GM12878 (cell line): ENCODE data around the gene KIF3A. TPM values are rescaled to one million over a fixed set of nuclear protein-coding genes. Genes with fewer than 3 reads are reported as not detected.

Experiments
- CHD4 ChIP-seq: fragments of 200-600 bp; sonication (generic); IDR thresholded peaks from 2 replicates; pipeline ENCODE4 v1.6.1; 2016; ENCODE audit warnings: mild to moderate bottlenecking
- IRF4 ChIP-seq: IDR thresholded peaks from 2 replicates; pipeline ENCODE4 v1.6.1; 2011; ENCODE audit warnings: low read depth, low read length
- LARP7 ChIP-seq: fragments of 450-650 bp; IDR thresholded peaks from 2 replicates; pipeline ENCODE4 v1.6.1; 2017; ENCODE audit warnings: mild to moderate bottlenecking
- NR2F1 ChIP-seq: fragments of 450-650 bp; conservative IDR thresholded peaks from 2 replicates; pipeline ENCODE4 v1.6.1; 2017; ENCODE audit warnings: mild to moderate bottlenecking
- POLR2A ChIP-seq: IDR thresholded peaks from 2 replicates; pipeline ENCODE4 v1.6.1; 2011; ENCODE audit warnings: low read depth, mild to moderate bottlenecking, low read length
- POLR2AphosphoS2 ChIP-seq: IDR thresholded peaks from 2 replicates; pipeline ENCODE4 v1.6.1; 2011; ENCODE audit warnings: low read depth, mild to moderate bottlenecking, low read length, improper control_type of control experiment, moderate library complexity
- polyA plus RNA-seq, 11 experiments: library from polyadenylated mRNA; depleted of rRNA in 4 of 11; unstranded in 6 of 11; stranded (reverse) in 5 of 11; fragments of >200 nt; fragmentation: Nextera tagmentation in 4 of 11; fragmentation: Illumina TruSeq in 1 of 11; extraction: Ambion mirVana in 4 of 11; extraction: Trizol in 1 of 11; gene quantifications; 1 replicate in 1 of 11; 2 replicates in 10 of 11; pipeline versions ENCODE4 v1.2.1 to v1.2.3, GENCODE V29; 2011 to 2016; ENCODE audit warnings: inconsistent platforms in 2 of 11, missing spikeins in 2 of 11, low read depth in 1 of 11
- total RNA-seq, 4 experiments: library from RNA; depleted of rRNA in 3 of 4; stranded (reverse); fragments of >200 nt in 3 of 4; fragmentation: Illumina TruSeq in 1 of 4; extraction: Trizol in 1 of 4; gene quantifications; 2 replicates each; pipeline versions ENCODE4 v1.2.1 to v1.2.3, GENCODE V29; 2013 to 2021
- TF ChIP-seq, protein P1 (sequence below): IDR thresholded peaks from 2 replicates; pipeline ENCODE4 v1.6.1; 2012; ENCODE audit warnings: low read depth, low read length, improper control_type of control experiment
- TF ChIP-seq, protein P2 (sequence below): fragments of 450-650 bp; IDR thresholded peaks from 2 replicates; pipeline ENCODE4 v1.6.1; 2017; ENCODE audit warnings: mild to moderate bottlenecking
- TF ChIP-seq, protein P3 (sequence below): fragments of 450-650 bp; IDR thresholded peaks from 2 replicates; pipeline ENCODE4 v1.6.1; 2016; ENCODE audit warnings: mild to moderate bottlenecking
- TF ChIP-seq, protein P4 (sequence below): fragments of 450-650 bp; IDR thresholded peaks from 2 replicates; pipeline ENCODE4 v1.6.1; 2018; ENCODE audit warnings: borderline replicate concordance, mild to moderate bottlenecking; ENCODE audit not compliant: partially characterized antibody

Gene KIF3A
- total and polyA plus RNA-seq, 10 of the 15 experiments (the other 5 are each of a cell fraction or from before 2014, with no cell fraction given) = 2.7 to 36.5 (median 10.0) TPM

DNA sequence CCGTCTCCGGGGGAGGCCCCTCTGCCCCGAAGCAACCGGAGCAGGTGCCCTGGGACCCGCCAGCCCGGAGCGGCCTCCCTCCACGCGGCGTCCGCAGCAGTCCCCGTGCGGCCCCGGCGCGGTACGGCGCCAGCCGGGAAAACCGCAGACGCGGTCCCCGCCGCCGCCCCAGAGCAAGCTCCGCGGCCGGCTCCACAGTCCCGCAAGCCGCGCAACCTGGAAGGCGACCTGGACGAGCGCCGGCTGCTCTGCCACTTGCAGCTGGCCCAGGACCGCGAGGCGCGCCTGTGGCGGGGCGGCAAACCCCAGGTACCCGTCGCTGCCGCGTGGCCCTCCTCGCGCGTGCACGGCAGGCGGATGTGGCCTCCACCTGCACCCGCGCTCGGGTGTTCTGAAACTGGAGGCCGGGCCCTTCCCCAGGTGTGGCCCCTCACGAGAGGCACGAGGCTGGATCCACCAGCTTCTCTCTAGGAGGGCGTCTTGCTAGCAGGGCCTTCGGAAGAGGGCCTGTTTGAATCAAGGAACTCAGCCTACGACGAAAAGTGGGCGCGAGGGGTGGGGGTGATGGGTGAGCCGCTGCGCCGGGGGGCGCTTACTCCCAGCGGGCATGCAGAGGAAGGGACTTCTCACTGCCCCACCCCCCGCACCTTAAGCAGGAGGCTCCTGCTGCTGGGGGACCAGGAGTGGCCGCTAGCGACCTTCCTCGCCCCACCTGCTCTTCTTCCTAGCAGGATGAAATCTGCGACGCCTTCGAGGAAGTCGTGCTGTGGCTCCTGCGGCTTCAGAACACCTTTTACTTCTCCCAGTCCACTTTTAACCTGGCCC lies 10.5 kb upstream of the KIF3A start (continued):
- TF ChIP-seq, protein P1, sequence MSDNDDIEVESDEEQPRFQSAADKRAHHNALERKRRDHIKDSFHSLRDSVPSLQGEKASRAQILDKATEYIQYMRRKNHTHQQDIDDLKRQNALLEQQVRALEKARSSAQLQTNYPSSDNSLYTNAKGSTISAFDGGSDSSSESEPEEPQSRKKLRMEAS = peak; percentile 65; the same call in 1 of the 2 replicates
- TF ChIP-seq POLR2A (peak; percentile 42; the same call in 1 of the 2 replicates), IRF4 (no peak), LARP7 (peak; percentile 70), CHD4 (no peak), NR2F1 (peak; percentile 20), POLR2AphosphoS2 (no peak)
- TF ChIP-seq, protein P2, sequence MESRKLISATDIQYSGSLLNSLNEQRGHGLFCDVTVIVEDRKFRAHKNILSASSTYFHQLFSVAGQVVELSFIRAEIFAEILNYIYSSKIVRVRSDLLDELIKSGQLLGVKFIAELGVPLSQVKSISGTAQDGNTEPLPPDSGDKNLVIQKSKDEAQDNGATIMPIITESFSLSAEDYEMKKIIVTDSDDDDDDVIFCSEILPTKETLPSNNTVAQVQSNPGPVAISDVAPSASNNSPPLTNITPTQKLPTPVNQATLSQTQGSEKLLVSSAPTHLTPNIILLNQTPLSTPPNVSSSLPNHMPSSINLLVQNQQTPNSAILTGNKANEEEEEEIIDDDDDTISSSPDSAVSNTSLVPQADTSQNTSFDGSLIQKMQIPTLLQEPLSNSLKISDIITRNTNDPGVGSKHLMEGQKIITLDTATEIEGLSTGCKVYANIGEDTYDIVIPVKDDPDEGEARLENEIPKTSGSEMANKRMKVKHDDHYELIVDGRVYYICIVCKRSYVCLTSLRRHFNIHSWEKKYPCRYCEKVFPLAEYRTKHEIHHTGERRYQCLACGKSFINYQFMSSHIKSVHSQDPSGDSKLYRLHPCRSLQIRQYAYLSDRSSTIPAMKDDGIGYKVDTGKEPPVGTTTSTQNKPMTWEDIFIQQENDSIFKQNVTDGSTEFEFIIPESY = peak; percentile 37
- TF ChIP-seq, protein P3, sequence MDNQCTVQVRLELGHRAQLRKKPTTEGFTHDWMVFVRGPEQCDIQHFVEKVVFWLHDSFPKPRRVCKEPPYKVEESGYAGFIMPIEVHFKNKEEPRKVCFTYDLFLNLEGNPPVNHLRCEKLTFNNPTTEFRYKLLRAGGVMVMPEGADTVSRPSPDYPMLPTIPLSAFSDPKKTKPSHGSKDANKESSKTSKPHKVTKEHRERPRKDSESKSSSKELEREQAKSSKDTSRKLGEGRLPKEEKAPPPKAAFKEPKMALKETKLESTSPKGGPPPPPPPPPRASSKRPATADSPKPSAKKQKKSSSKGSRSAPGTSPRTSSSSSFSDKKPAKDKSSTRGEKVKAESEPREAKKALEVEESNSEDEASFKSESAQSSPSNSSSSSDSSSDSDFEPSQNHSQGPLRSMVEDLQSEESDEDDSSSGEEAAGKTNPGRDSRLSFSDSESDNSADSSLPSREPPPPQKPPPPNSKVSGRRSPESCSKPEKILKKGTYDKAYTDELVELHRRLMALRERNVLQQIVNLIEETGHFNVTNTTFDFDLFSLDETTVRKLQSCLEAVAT = peak; percentile 92
- TF ChIP-seq, protein P4, sequence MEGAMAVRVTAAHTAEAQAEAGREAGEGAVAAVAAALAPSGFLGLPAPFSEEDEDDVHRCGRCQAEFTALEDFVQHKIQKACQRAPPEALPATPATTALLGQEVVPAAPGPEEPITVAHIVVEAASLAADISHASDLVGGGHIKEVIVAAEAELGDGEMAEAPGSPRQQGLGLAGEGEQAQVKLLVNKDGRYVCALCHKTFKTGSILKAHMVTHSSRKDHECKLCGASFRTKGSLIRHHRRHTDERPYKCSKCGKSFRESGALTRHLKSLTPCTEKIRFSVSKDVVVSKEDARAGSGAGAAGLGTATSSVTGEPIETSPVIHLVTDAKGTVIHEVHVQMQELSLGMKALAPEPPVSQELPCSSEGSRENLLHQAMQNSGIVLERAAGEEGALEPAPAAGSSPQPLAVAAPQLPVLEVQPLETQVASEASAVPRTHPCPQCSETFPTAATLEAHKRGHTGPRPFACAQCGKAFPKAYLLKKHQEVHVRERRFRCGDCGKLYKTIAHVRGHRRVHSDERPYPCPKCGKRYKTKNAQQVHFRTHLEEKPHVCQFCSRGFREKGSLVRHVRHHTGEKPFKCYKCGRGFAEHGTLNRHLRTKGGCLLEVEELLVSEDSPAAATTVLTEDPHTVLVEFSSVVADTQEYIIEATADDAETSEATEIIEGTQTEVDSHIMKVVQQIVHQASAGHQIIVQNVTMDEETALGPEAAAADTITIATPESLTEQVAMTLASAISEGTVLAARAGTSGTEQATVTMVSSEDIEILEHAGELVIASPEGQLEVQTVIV = no peak
